GM21717 (cell line): ENCODE measurements around the gene C20orf96.
A peak's percentile ranks its signal among the peaks of the same experiment; 100 is the strongest.

Experiments used
- ATAC-seq: cut with Tn5 transposase; IDR thresholded peaks from one replicate; pipeline ENCODE4 v1.9.1; 2021; ENCODE audit warnings: mild to moderate bottlenecking, moderate library complexity; ENCODE audit not compliant: unreplicated experiment

C20orf96 gene

DNA sequence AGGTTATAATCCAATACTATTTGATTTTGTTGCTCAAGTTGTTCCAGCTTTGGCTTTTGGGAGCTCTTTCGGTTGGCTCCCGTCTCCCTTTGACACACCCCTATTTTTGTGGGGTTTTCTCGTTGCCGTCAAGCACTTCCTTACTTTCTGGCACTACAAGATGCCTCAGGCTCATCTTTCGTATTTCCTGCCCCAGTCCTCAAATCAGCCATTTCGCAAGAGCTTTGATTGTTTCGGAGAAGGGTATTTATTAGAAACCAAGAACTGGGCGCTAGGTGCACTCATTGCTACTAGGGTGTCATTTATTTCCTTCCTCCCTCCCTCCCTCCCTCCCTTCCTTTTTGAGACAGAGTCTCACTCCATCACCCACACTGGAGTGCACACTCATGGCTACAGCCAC is 21.5 kb upstream of the C20orf96 start:
- ATAC-seq = no peak

DNA sequence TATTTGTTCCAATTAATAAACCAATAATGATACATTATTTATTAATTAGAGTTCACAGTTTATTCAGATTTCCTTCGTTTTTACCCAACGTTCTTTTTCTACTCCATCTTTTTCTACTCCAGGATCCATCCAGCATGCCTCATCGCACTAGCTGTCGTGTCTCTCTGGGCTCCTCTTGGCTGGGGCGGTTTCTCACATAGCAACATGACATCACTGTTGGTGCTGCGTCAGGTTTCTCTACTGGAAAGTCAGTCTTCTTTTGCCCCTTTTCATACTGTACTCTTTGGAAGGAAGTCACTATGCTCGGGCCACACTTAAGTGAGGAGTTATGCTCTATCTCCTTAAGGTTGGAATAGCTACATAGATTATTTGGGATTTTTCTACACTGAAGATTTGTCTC is 21.1 kb upstream of the C20orf96 start:
- ATAC-seq = no peak

GRCh38 chr20:310645-311044 is 20.1 kb upstream of the C20orf96 start:
- ATAC-seq = no peak

DNA sequence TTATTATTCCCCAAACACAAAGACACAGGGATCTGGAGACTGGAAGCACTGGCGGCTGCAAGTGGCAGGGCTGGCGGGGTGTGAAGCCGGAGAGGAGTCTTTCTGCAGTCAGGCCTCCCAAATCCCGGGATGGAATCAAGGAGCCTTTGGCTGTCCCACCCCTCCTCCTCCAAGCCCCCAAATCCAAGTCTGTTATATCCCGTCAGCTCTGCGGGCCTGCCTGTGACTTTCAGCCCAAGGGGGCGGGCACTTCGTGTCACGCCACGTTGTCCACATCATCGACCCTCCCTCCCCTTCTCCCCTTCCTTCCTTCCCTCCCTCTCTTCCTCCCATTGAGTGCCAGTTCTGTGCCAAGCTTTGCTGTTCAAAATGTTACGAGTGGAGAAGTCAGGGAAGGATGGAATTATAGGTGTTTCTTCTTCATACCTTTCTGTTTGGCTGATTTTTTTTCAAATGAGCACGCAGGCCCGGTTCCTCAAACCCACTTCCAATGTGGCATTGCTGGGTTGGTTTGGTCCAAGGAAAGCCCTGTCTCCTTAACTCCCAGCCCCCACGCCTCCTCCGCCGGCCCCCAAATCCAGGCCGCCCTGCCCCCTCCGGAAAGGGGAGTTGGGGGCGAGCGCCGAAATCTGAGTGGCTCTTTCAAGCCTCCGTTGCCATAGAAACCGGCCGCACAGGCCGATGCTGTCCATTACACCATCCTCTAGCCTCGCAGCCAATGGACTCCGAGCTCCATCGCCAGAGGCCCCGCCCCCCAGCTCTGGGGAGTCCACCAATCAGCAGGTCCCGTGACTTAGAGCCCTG is 19.5 kb upstream of the C20orf96 start:
- peak; percentile 65 for ATAC-seq

DNA sequence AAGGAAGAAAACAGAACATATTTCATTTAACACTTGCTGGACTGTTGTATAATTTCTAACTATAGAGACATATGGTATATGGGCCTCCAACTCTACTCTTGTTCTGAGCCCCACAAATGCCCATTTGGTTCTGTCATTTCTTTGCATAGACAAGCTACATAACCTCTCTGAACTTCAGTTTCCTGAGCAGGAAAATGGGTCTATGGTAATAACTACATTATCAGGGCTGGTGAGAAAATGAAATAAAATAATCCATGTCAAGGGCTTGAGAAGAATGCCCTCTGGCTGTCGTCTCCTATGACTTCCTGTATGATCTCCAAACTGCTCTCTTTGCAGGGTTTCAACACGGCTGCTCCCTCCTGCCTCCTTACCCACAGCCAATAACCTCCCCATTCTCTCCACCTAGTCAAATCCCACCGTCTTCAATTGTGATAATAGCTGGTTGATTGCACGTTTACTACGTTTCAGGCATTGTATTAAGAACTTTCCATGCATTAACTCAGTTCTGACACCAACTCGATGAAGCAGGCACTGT is 18.8 kb upstream of the C20orf96 start:
- ATAC-seq = no peak

DNA sequence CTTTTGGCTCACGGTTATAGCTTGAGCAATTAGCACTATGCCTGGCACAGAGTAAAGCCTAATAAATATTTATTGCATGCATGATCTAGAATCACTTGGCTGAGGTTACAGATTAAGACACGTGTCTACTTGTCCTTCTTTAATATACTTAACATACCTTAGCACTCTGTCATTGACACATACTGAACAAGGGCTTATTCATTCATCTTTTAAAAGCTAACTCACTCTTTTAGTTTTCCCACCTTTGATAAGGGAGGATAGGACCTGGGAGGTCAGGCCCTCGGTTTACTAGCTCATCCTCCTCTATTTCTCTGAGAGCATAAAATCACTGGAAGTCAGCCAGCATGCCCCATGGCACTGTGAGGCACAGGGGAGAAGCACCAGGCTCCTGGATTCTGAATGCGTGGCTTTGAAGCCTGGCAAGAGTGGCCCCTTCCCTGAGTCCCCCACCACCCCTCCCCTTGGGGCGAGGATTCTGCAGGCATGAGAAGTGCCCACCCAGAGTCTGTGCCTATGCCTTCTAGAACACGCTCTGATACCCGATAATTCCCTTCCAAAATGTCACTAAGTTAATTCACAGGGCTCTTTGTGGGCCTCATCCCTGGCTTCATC is 18.0 kb upstream of the C20orf96 start:
- no peak for ATAC-seq

- no peak for ATAC-seq
Measured at GRCh38 chr20:305745-306144, 15.2 kb upstream of the C20orf96 start.

DNA sequence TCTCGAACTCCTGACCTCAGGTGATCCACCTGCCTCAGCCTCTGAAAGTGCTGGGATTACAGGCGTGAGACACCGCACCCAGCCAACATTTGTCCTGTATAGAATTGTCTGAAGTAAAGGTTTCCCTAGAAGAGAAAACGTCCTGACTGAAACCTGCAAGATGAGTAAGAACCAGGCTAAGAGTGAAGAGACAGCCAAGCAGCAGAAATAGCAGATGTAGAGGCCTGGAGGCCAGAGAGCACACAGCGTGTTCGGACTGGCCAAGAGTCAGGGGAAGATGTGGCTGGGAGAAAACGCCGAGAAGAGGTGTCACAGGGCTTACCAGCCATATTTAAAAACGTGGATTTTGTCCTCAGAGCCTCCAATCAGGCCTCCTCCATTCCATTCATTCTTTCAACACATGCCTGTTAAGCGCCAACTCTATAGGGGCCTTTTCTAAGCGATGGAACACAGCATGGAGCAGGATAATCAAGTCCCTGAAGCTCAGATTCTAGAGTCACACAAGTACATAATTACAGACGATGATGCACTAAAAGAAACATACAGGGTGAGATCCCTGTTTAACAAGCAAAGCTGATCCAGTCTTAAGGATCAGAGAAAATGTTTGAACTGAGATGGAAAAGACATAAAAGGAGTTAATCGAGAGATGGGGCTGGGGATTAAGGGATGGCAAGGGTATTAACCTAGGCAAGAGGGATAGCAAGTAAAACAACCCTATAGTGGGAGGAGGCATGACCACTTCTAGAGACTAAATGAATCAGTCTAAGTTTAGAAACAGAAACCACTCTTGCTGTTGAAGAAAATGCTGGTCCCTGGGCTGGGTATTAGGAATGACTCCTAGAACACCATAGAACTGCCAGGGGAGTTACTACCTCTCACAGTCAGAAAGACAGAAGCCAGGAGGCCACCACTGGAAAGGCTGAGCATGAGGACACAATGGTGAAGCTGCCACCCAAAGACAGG is 11.6 kb upstream of the C20orf96 start:
- ATAC-seq = no peak

GRCh38 chr20:300345-300990 is 9.9 kb upstream of the C20orf96 start:
- ATAC-seq = no peak

DNA sequence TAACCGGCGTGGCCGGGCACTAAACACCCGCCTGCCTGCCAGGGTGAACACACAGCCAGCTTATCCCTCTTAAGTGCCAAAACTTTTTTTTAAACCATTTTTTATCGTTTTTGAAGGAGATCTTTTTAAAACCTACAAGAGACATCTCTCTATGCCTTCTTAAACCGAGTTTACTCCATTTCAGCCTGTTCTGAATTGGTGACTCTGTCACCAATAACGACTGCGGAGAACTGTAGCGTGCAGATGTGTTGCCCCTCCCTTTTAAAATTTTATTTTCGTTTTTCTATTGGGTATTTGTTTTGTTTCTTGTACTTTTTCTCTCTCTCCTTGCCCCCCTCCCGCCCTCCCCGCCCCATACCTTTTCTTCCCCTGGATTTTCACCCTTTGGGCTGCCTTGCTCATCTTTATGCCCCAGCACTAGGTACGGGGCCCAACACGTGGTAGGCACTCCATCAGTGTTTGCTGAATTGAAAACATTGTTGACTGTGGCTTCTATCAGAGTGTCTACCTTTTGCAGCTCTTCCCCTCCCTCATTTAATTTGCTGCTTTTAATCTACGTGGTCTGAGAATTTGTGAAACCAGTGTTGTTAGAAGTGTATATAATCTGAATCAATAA is 8.3 kb upstream of the C20orf96 start:
- ATAC-seq = no peak

DNA sequence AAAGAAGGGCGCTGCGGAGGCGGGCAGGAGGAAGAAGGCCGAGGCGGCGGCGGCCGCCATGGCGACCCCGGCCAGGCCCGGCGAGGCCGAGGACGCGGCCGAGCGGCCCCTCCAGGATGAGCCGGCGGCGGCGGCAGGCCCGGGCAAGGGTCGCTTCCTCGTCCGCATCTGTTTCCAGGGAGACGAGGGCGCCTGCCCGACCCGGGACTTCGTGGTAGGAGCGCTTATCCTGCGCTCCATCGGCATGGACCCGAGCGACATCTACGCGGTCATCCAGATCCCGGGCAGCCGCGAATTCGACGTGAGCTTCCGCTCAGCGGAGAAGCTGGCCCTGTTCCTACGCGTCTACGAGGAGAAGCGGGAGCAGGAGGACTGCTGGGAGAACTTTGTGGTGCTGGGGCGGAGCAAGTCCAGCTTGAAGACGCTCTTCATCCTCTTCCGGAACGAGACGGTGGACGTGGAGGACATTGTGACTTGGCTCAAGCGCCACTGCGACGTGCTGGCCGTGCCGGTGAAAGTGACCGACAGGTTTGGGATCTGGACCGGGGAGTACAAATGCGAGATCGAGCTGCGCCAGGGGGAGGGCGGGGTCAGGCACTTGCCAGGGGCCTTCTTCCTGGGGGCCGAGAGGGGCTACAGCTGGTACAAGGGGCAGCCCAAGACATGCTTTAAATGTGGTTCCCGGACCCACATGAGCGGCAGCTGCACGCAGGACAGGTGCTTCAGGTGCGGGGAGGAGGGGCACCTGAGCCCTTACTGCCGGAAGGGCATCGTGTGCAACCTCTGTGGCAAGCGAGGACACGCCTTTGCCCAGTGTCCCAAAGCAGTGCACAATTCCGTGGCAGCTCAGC is 7.6 kb upstream of the C20orf96 start:
- peak; percentile 26 for ATAC-seq

- ATAC-seq = peak; percentile 63
Measured at GRCh38 chr20:297098-297924, 6.8 kb upstream of the C20orf96 start, which contains the start of gene ZCCHC3. ZCCHC3 (plus strand) TSS chr20:297570; CDS start chr20:297587, 17 bp downstream.

DNA sequence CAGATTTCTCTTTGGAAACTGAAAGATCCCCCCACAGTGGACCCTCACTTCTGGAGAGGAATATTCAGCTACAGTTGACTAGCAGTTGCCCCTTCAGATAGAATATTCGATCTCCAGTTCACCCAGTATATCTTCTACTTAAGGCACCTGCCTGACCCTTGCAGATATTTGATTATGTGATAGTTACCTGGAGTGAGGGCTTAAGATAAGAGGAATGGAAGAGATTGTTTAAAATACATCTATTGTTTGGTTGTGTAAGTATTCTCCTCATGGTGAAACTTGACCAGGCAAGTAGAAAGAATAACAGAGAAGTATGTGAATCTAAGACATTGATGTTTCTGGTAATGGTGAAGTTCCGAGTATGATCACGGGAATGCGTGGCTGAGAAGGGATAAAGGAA is 5.3 kb upstream of the C20orf96 start:
- no peak for ATAC-seq

- no peak for ATAC-seq
Measured at GRCh38 chr20:294602-295001, 4.1 kb upstream of the C20orf96 start.

DNA sequence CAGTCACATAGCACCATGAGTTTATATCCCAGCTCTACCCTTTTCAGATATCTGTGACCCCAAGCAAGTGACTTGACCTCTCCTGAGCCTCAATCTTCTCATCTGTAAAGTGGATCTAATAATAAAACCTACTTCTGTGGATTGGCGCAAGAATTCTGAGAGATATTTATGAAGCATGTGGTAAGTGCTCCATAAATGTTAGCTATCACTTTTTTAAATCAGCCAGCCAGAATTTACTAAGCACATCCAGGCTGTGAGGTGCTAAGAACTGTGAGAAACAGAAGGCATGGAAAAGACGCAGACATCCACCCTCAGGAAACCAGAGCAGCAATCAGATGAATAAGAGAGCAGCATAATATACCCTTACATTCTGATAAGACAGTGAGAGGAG is 862 bp downstream of the C20orf96 start:
- ATAC-seq = no peak

- ATAC-seq = no peak
Measured at GRCh38 chr20:288956-289692, 1.4 kb downstream of the C20orf96 start.

- ATAC-seq = no peak
Measured at GRCh38 chr20:286508-286907, 4.0 kb downstream of the C20orf96 start.

DNA sequence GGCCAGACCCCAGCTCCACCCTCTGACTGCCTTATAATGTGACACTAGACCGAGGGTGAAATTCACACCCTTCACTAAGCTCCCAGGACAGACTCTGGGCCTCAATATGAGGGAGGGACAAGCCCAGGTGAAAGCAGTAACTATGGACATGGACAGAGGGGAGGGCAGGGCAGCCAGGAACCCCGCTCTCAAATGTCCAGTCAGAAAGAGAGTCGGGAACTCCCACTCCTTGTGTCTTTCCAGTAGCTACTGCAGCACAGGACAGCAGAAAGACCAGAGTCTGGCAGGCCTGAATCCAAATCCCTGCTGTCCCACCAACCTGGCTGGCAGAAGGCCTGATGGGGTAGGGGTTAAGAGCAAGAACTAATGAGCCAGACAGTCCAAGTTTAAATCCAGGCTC is 6.4 kb downstream of the C20orf96 start:
- ATAC-seq = no peak
